Measurements from ENCODE around the gene ACTG1. TPM values are rescaled to one million over a fixed set of nuclear protein-coding genes. Genes with fewer than 3 reads are reported as not detected.
A peak's percentile ranks its signal among the peaks of the same experiment; 100 is the strongest.

Gene ACTG1
- total and polyA plus RNA-seq, 2 of the 13 experiments (the other 11 are each of a cell fraction or from before 2014, with no cell fraction given): 973 to 1,138 TPM

GRCh38 chr17:81551458-81552243 lies 39.1 kb upstream of the ACTG1 start (continued):
- TF ChIP-seq ZEB1 (IDR thresholded peaks at IDR 0.05; ENCODE audit: insufficient replicate concordance, low read depth) (no peak), MED1 (CRISPR knock-in tag; IDR thresholded peaks at IDR 0.05) (no peak), KLF15 (CRISPR knock-in tag; IDR thresholded peaks at IDR 0.05; ENCODE audit: borderline replicate concordance) (no peak), ZNF232 (CRISPR knock-in tag; IDR thresholded peaks at IDR 0.05; ENCODE audit: borderline replicate concordance) (no peak), ZNF543 (CRISPR knock-in tag; IDR thresholded peaks at IDR 0.05) (no peak), ZNF629 (CRISPR knock-in tag; conservative IDR thresholded peaks at IDR 0.05) (no peak), ATF5 (CRISPR knock-in tag; IDR thresholded peaks at IDR 0.05; ENCODE audit: low read depth) (no peak), SP2 (CRISPR knock-in tag; IDR thresholded peaks at IDR 0.05) (no peak), ESRRA (CRISPR knock-in tag; IDR thresholded peaks at IDR 0.05; ENCODE audit: low read depth) (no peak), HINFP (CRISPR knock-in tag; IDR thresholded peaks at IDR 0.05; ENCODE audit: low read depth) (no peak; the same call in 1 of the 2 replicates), ZNF484 (CRISPR knock-in tag; IDR thresholded peaks at IDR 0.05; ENCODE audit: borderline replicate concordance, low read depth) (no peak), ETV5 (CRISPR knock-in tag; IDR thresholded peaks at IDR 0.05; ENCODE audit: borderline replicate concordance) (no peak), EED (CRISPR knock-in tag; IDR thresholded peaks at IDR 0.05) (0 out of 2 replicates have a peak, but pooled peaks have one; percentile 5), ZNF703 (CRISPR knock-in tag; IDR thresholded peaks at IDR 0.05; ENCODE audit: borderline replicate concordance) (no peak), GMEB2 (CRISPR knock-in tag; IDR thresholded peaks at IDR 0.05; ENCODE audit: low read depth) (no peak), TRIM24 (CRISPR knock-in tag; IDR thresholded peaks at IDR 0.05) (no peak), RBAK (CRISPR knock-in tag; IDR thresholded peaks at IDR 0.05) (peak; percentile 54; the same call in 1 of the 2 replicates), ZNF124 (CRISPR knock-in tag; IDR thresholded peaks at IDR 0.05) (no peak), ZSCAN20 (CRISPR knock-in tag; IDR thresholded peaks at IDR 0.05; ENCODE audit: borderline replicate concordance) (no peak), EHMT2 (IDR thresholded peaks at IDR 0.05; ENCODE audit: borderline replicate concordance, low read depth, low read length) (no peak), GZF1 (CRISPR knock-in tag; IDR thresholded peaks at IDR 0.05) (0 out of 2 replicates have a peak, but pooled peaks have one; percentile 47), MTA1 (CRISPR knock-in tag; IDR thresholded peaks at IDR 0.05; ENCODE audit: borderline replicate concordance) (peak; percentile 68; the same call in 1 of the 2 replicates), ZNF639 (CRISPR knock-in tag; conservative IDR thresholded peaks at IDR 0.05) (no peak), CAMTA2 (CRISPR knock-in tag; IDR thresholded peaks at IDR 0.05; ENCODE audit: borderline replicate concordance) (peak; percentile 60), ZFYVE20 (CRISPR knock-in tag; IDR thresholded peaks at IDR 0.05; ENCODE audit: borderline replicate concordance, low read depth) (no peak)
